HL-60/S4 (cell line): ENCODE results near the gene PPP2R3A.
"Not testable (repeated sequence)": the region's sequence is repeated elsewhere in the genome, so short reads cannot be mapped to it uniquely, and the experiment has no call there.

Experiments
- in situ Hi-C: fragments of 300-500 bp; cut with MboI; formaldehyde crosslinking; loops from 2 replicates; pipeline ENCODE4 v1.14.3; 2022; ENCODE audit warnings: low sequenced_read_pairs

The PPP2R3A gene

GRCh38 chr3:136192195-136192594, 226.7 kb downstream of the PPP2R3A start:
- in situ Hi-C loops: not testable (repeated sequence)

- in situ Hi-C loops: no loop called here
Observed at GRCh38 chr3:136192831-136193230, 227.3 kb downstream of the PPP2R3A start.

GRCh38 chr3:136193278-136194054, 227.9 kb downstream of the PPP2R3A start:
- in situ Hi-C loops: no loop called here

GRCh38 chr3:136194409-136195257, 229.1 kb downstream of the PPP2R3A start:
- in situ Hi-C loops: no loop called here

GRCh38 chr3:136195258-136196063, 229.9 kb downstream of the PPP2R3A start:
- in situ Hi-C loops: no loop called here

- in situ Hi-C loops: no loop called here
Observed at GRCh38 chr3:136196064-136196400, 230.5 kb downstream of the PPP2R3A start, which contains the start of gene MSL2. Gene MSL2 (minus strand): TSS chr3:136196335. CDS start chr3:136195113, 1,222 bp downstream.

- in situ Hi-C loops: no loop called here
Observed at GRCh38 chr3:136196401-136197158, 231.1 kb downstream of the PPP2R3A start.

- in situ Hi-C loops: no loop called here
Observed at GRCh38 chr3:136197159-136197793, 231.7 kb downstream of the PPP2R3A start.
